H1 (cell line): Measurements from ENCODE around the gene GNGT2. TPM values are rescaled to one million over a fixed set of nuclear protein-coding genes. Genes with fewer than 3 reads are reported as not detected.

Experiments used
- CTBP2 ChIP-seq: IDR thresholded peaks from 2 replicates; pipeline ENCODE4 v1.7.0; 2011; ENCODE audit warnings: borderline replicate concordance, mild to moderate bottlenecking, moderate library complexity, mixed read lengths, low read length; ENCODE audit not compliant: insufficient read depth, insufficient read length
- GTF2F1 ChIP-seq: IDR thresholded peaks from 2 replicates; pipeline ENCODE4 v1.6.1; 2012; ENCODE audit warnings: low read depth, low read length, improper control_type of control experiment, borderline replicate concordance
- polyA plus RNA-seq, 7 experiments: library from polyadenylated mRNA; depleted of rRNA in 3 of 7; stranded (reverse) in 5 of 7; unstranded in 2 of 7; fragments of >200 nt in 5 of 7; fragments of 200-250 nt in 2 of 7; gene quantifications; 1 replicate in 5 of 7; 2 replicates in 1 of 7; 4 replicates in 1 of 7; pipeline versions ENCODE4 v1.2.1 to v1.2.3, GENCODE V29; 2011 to 2013; ENCODE audit warnings: missing spikeins in 2 of 7, mixed read lengths in 2 of 7
- total RNA-seq: library from RNA; stranded (reverse); fragmentation: NEBNext Ultra II Directional; extraction: Animal tissue kit (Norgen Biotek cat#: 25700); gene quantifications from 2 replicates; pipeline ENCODE4 v1.2.1, GENCODE V29; 2021

GNGT2 gene
- total and polyA plus RNA-seq, 2 of the 8 experiments (the other 6 are each of a cell fraction or from before 2014, with no cell fraction given), result 1.3 to 1.4 TPM

- no peak for TF ChIP-seq CTBP2
- TF ChIP-seq GTF2F1, result no peak
Measured at GRCh38 chr17:49247944-49248343, 37.6 kb upstream of the GNGT2 start (continued).
